ENCODE measurements around the gene RABEPK. TPM values are rescaled to one million over a fixed set of nuclear protein-coding genes. Genes with fewer than 3 reads are reported as not detected.

The RABEPK gene
- total and polyA plus RNA-seq, 2 of the 4 experiments (the other 2 are of a cell fraction), result 43.9 to 59.7 TPM

DNA sequence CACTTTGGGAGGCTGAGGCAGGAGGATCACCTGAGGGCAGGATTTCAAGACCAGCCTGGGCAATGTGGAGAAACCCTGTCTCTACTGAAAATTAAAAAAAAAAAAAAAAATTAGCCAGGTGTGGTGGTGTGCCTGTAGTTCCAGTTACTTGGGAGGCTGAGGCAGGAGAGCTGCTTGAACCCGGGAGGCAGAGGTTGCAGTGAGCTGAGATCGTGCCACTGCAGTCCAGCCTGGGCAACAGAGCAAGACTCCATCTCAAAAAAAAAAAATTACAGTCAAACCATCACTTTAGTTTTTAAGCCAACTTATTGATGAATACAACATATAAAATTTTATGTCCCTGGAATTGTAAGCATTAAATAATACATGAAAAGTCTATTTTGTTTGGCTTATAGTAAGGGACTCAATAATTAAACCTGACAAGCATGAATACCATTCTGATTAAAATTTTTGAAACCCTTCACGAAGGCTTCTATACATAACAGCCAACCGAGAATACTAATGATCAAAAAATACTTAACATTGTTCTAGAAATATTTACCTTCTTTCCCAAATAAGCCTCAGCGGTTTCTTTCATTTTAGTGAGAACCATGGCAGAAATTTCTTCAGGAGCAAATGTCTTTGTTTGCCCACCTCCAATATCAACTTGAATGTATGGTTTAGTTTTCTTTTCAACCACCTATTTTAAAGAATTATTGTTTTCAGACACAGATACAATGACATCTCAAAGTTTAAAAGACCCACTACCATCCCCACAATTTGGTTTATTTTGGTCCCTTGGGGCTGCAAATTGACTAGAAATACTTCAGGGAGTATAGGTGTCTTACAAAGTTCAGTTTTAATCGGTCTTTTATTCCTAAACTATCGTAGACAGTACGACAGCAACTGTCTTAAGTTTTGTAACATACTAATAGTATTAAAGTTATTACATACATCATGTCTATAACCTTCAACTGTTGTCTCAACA lies 39.6 kb downstream of the RABEPK start:
- peak overlapping the region; percentile 77 for H3K56ac ChIP-seq (ENCODE audit: extremely low read depth, insufficient read depth, low read length)
- no peak overlapping the region for H2AFZ ChIP-seq (replicated peaks; ENCODE audit: low read length, poor library complexity)
- peaks cover 62% of the 10 kb centered on the region for H4K20me1 ChIP-seq (ENCODE audit: insufficient read depth, low read length)
- peaks cover 4% of the 10 kb centered on the region for H3K4me1 ChIP-seq (ENCODE audit: control insufficient read depth, insufficient read depth, low read length)
- H2AK9ac ChIP-seq (replicated peaks; ENCODE audit: low read depth, low read length, poor library complexity), result no peak overlapping the region
- H3K4ac ChIP-seq (ENCODE audit: low read depth, low read length), result peak overlapping the region; percentile 88; the same call in 1 of the 2 replicates
- H2BK120ac ChIP-seq (ENCODE audit: low read depth, low read length), result no peak overlapping the region
- H3K27ac ChIP-seq (ENCODE audit: insufficient read depth, low read length), result peak overlapping the region; percentile 81; the same call in 1 of the 2 replicates
- H3K79me1 ChIP-seq (ENCODE audit: low read depth in 1 of 2, low read length in 2 of 2), result peaks cover 8 to 42% of the 10 kb centered on the region in 2 experiments
- no peaks in the 10 kb centered on the region for H3K9me3 ChIP-seq (ENCODE audit: control insufficient read depth, insufficient read depth, low read length)
- intact Hi-C loops (cut with micrococcal nuclease), result no loop called here
- WGBS, 2 experiments (ENCODE audit: extremely low coverage in 2 of 2, insufficient read length in 1 of 2), result no CpG with 5 or more reads among the region's 8 CpGs
- CTCF ChIA-PET, result no interaction called here
- peak overlapping the region; percentile 99 for H3K14ac ChIP-seq (replicated peaks; ENCODE audit: low read depth, low read length)
- no peaks in the 10 kb centered on the region; the same call in 1 of the 2 replicates for H3K9me1 ChIP-seq (ENCODE audit: insufficient read depth, low read length)
- no peak overlapping the region; a peak in 1 of 4 replicates for H4K8ac ChIP-seq (ENCODE audit: low read depth in 2 of 2, low read length in 2 of 2)
- H3K36me3 ChIP-seq (ENCODE audit: control insufficient read depth, insufficient read depth, low read length), result peaks cover 33% of the 10 kb centered on the region
- H3K9ac ChIP-seq (ENCODE audit: low read depth, low read length), result peak overlapping the region; percentile 94
- peak overlapping the region; percentile 93 for H3K23ac ChIP-seq (ENCODE audit: low read depth, low read length)
- no peak overlapping the region for H2BK20ac ChIP-seq (ENCODE audit: low read depth, low read length)
- no TSS peak for BruUV-seq (replicated peaks)
- in situ Hi-C loops (cut with MboI; ENCODE audit: low sequenced_read_pairs), result no loop called here
- no peak overlapping the region for H2AK5ac ChIP-seq (ENCODE audit: low read depth, low read length)
- peak overlapping the region; percentile 52 for H2BK5ac ChIP-seq (ENCODE audit: low read depth, low read length, poor library complexity, severe bottlenecking)
- H3K18ac ChIP-seq (ENCODE audit: low read depth, low read length), result no peak overlapping the region
- peak overlapping the region; percentile 80 for H3K4me3 ChIP-seq (ENCODE audit: insufficient read depth, low read depth, low read length)
- DNase-seq, result no peak
- no peak overlapping the region for H4K5ac ChIP-seq (ENCODE audit: low read depth, low read length)
- POLR2A ChIA-PET (ENCODE audit: unreplicated experiment), result no interaction called here
- no peaks in the 10 kb centered on the region for H3K27me3 ChIP-seq (ENCODE audit: control insufficient read depth, insufficient read depth, low read length)
- H3K4me2 ChIP-seq (ENCODE audit: low read depth, low read length), result peak overlapping the region; percentile 76
- 0 out of 2 replicates have a peak overlapping the region, but pooled peaks have one; percentile 86 for H4K91ac ChIP-seq (ENCODE audit: insufficient read depth, low read depth, low read length)
- dilution Hi-C loops (cut with HindIII; ENCODE audit: low sequenced_read_pairs, unreplicated experiment), result no loop called here
- 0 out of 3 replicates have a peak overlapping the region, but pooled peaks have one; percentile 20 for H2BK15ac ChIP-seq (ENCODE audit: low read depth, low read length)
- ATAC-seq (ENCODE audit: low read depth), result no peak
- TF ChIP-seq RFX5 (IDR thresholded peaks at IDR 0.05; ENCODE audit: low read depth, low read length) (no peak), RCOR1 (IDR thresholded peaks at IDR 0.05; ENCODE audit: insufficient replicate concordance, low read length) (no peak), MAFK (IDR thresholded peaks at IDR 0.05; ENCODE audit: low read depth, low read length) (no peak), SMC3 (IDR thresholded peaks at IDR 0.05; ENCODE audit: low read depth, low read length) (no peak), POLR2A (IDR thresholded peaks at IDR 0.05; ENCODE audit: low read depth, low read length) (no peak), NFE2L2 (IDR thresholded peaks at IDR 0.05; ENCODE audit: low read depth, low read length) (no peak), USF2 (IDR thresholded peaks at IDR 0.05; ENCODE audit: low read depth, low read length) (no peak), BHLHE40 (IDR thresholded peaks at IDR 0.05; ENCODE audit: low read depth, low read length) (no peak), CHD1 (IDR thresholded peaks at IDR 0.05; ENCODE audit: low read depth, low read length) (no peak), MAZ (IDR thresholded peaks at IDR 0.05; ENCODE audit: borderline replicate concordance, low read depth, low read length) (no peak), CEBPB (IDR thresholded peaks at IDR 0.05; ENCODE audit: low read depth, low read length) (no peak), RAD21 (IDR thresholded peaks at IDR 0.05; ENCODE audit: low read length) (no peak), MXI1 (IDR thresholded peaks at IDR 0.05; ENCODE audit: borderline replicate concordance, low read depth, low read length) (no peak), FOS (IDR thresholded peaks at IDR 0.05; ENCODE audit: low read depth, low read length) (no peak)
- TF ChIP-seq, protein P1, sequence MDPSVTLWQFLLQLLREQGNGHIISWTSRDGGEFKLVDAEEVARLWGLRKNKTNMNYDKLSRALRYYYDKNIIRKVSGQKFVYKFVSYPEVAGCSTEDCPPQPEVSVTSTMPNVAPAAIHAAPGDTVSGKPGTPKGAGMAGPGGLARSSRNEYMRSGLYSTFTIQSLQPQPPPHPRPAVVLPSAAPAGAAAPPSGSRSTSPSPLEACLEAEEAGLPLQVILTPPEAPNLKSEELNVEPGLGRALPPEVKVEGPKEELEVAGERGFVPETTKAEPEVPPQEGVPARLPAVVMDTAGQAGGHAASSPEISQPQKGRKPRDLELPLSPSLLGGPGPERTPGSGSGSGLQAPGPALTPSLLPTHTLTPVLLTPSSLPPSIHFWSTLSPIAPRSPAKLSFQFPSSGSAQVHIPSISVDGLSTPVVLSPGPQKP (IDR thresholded peaks at IDR 0.05; ENCODE audit: borderline replicate concordance, low read depth, low read length), result no peak
